NCI-H1417 (cell line): ENCODE measurements around the gene TET2.

Experiments used
- DNase-seq, 3 experiments: peaks; one replicate each; lab custom pipeline; 2025; lab: John Stamatoyannopoulos, UW

Gene TET2

GRCh38 chr4:105146276-105147015 is at the start of gene TET2:
TSS of gene TET2 (plus strand) at chr4:105146876. CDS start at chr4:105233943, 87,067 bp downstream.
- DNase-seq: peak; percentile 76 to 90 (median 83)

- DNase-seq: no peak
Observed at GRCh38 chr4:105102016-105102415, 44.7 kb upstream of the TET2 start.

GRCh38 chr4:105106426-105106825 is 40.2 kb upstream of the TET2 start:
- no peak for DNase-seq

GRCh38 chr4:105107095-105107856 is 39.4 kb upstream of the TET2 start:
- no peak for DNase-seq

GRCh38 chr4:105108971-105109370 is 37.7 kb upstream of the TET2 start:
- no peak for DNase-seq

GRCh38 chr4:105112274-105112673 is 34.4 kb upstream of the TET2 start:
- no peak for DNase-seq

- no peak for DNase-seq
Observed at GRCh38 chr4:105113800-105114199, 32.9 kb upstream of the TET2 start.

- peak in 1 of 3 experiments; percentile 23 for DNase-seq
Observed at GRCh38 chr4:105116616-105117319, 29.9 kb upstream of the TET2 start.

- no peak for DNase-seq
Observed at GRCh38 chr4:105119356-105119755, 27.3 kb upstream of the TET2 start.

- DNase-seq: no peak
Observed at GRCh38 chr4:105120626-105121025, 26.1 kb upstream of the TET2 start.

GRCh38 chr4:105122350-105122749 is 24.3 kb upstream of the TET2 start:
- no peak for DNase-seq

GRCh38 chr4:105126311-105127169 is 20.1 kb upstream of the TET2 start:
- no peak for DNase-seq

GRCh38 chr4:105127170-105127445 is 19.6 kb upstream of the TET2 start:
- no peak for DNase-seq

GRCh38 chr4:105128208-105128607 is 18.5 kb upstream of the TET2 start:
- no peak for DNase-seq

- DNase-seq: no peak
Observed at GRCh38 chr4:105129286-105130040, 17.2 kb upstream of the TET2 start.

GRCh38 chr4:105130945-105131344 is 15.7 kb upstream of the TET2 start:
- DNase-seq: no peak

GRCh38 chr4:105133976-105134375 is 12.7 kb upstream of the TET2 start:
- no peak for DNase-seq

GRCh38 chr4:105135785-105136184 is 10.9 kb upstream of the TET2 start:
- no peak for DNase-seq

- DNase-seq: no peak
Observed at GRCh38 chr4:105137121-105137875, 9.4 kb upstream of the TET2 start.

GRCh38 chr4:105139646-105140045 is 7.0 kb upstream of the TET2 start:
- peak in 1 of 3 experiments; percentile 27 for DNase-seq
